RWPE1 (cell line): ENCODE measurements around the gene GPA33.

Source experiments
- CTCF ChIA-PET: fragments of 350-600 bp; sonication (Branson Sonifier 250); formaldehyde crosslinking; extraction: SDS; loops from one replicate; lab custom pipeline; 2021; lab: Yijun Ruan, JAX
- POLR2A ChIA-PET: fragments of 400-600 bp; formaldehyde crosslinking; extraction: SDS; loops from one replicate; lab custom pipeline; 2020; ENCODE audit warnings: antibody characterized with exemption; ENCODE audit not compliant: low non-redundant PET; lab: Yijun Ruan, JAX
- DNase-seq: peaks from one replicate; pipeline ENCODE4 v3.0.0; 2012; ENCODE audit warnings: low spot score
- H3K27ac ChIP-seq: fragments of 450-650 bp; 2 replicates; pipeline ENCODE4 v1.5.1; 2017
- TF ChIP-seq, protein P1 (sequence below): fragments of 450-650 bp; conservative IDR thresholded peaks from 2 replicates; pipeline ENCODE4 v1.5.1; 2017; ENCODE audit warnings: low read depth, mild to moderate bottlenecking

The GPA33 gene, protein sequence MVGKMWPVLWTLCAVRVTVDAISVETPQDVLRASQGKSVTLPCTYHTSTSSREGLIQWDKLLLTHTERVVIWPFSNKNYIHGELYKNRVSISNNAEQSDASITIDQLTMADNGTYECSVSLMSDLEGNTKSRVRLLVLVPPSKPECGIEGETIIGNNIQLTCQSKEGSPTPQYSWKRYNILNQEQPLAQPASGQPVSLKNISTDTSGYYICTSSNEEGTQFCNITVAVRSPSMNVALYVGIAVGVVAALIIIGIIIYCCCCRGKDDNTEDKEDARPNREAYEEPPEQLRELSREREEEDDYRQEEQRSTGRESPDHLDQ

DNA sequence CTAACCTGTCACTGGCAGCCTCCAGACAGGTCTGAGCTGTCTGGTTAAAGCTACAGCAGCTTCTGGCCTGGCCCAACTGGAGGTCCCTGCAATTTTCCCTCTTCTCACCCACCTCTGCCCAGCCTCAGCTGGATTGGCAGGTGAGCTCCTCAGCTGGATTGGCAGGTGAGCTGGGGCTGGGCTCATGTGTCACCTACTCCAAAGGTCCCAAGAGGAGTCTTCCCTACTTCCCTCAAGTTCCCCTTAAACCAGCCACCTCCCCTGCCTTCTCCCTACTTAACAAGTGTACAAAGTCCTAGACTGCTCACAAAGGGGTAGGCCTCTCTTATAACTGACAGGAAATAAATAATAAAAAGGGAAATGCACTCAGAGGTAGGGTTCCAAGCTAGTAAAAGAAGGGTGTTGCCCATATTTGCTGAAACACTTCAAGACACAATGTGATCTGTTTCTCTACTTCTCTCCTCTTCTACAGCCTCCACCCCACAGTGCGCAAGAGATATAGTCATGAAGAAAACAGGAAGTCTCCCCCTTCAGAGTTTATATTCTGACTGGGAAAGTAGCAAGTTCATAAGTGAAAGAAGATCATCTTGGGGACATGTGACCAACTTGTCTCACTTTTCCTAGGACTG, at the start of gene GPA33:
Gene GPA33 (minus strand): TSS at position 64 of the 629 bp plus-strand sequence. CDS start 90 bp downstream, outside the sequence.
- ChIA-PET CTCF (no interaction called here), POLR2A (no interaction called here)
- H3K27ac ChIP-seq: no peak within 1 kb of the TSS
- TF ChIP-seq, protein P1, sequence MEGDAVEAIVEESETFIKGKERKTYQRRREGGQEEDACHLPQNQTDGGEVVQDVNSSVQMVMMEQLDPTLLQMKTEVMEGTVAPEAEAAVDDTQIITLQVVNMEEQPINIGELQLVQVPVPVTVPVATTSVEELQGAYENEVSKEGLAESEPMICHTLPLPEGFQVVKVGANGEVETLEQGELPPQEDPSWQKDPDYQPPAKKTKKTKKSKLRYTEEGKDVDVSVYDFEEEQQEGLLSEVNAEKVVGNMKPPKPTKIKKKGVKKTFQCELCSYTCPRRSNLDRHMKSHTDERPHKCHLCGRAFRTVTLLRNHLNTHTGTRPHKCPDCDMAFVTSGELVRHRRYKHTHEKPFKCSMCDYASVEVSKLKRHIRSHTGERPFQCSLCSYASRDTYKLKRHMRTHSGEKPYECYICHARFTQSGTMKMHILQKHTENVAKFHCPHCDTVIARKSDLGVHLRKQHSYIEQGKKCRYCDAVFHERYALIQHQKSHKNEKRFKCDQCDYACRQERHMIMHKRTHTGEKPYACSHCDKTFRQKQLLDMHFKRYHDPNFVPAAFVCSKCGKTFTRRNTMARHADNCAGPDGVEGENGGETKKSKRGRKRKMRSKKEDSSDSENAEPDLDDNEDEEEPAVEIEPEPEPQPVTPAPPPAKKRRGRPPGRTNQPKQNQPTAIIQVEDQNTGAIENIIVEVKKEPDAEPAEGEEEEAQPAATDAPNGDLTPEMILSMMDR: no peak
- no peak for DNase-seq

DNA sequence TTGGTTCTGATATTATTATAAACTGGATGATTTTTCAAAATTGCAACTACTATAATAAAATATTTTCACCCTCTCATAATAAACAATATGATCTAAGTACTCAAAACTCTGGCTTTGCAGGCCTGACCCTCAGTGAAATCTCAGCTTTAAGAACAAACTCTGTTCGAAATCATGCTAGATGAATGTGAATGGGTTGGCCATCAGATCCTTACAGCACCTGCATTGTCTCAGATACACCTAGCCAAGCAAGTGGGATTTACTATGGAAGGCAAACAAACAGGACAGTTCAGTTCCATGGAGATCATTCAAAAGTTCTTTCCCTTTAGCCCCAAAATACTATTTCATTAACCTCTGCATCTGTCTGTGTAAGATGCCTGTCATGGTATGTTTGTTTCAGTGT, 48.5 kb upstream of the GPA33 start:
- TF ChIP-seq, protein P1: no peak
- ChIA-PET POLR2A (no interaction called here), CTCF (interaction anchor here (0.5 to 1.0 kb wide), 4 partner anchors 14 to 1810 kb away, joined by 3 to 8 read pairs (median 3); no protein-coding TSS in a partner anchor)
- DNase-seq: no peak
- H3K27ac ChIP-seq: no peak overlapping the region

DNA sequence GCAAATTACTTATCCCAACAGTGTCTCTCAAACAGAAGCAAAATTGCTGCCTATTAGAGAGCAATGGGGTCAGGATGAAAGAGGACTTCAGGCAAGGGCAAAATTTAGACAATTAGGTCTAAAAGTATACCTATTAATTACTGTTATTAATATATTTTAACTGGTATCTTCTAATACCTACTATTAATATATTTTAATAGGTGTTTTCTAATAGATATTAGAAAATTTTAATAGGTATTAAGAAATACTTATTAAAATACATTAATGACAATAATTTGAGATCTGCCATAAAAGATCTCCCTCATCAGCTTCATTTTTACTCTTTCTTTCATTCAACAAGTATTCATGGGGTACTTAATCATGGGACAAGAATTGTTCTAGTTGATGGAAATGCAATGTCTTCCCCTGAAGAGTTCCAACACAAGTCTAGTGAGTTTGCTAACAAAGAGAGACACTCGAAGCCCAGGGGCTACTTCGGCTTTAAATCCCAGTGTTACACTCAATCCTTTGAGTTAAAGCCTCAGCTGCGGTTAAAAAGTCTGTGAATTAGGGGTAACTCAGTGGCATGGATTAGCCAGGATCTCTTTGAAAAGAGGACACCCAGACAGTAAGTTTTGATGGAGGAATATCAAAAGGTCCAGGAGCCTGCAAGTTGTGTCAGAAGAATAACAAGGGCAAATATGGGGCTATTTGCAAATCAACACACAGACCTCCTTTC, 47.8 kb upstream of the GPA33 start:
- DNase-seq: no peak
- H3K27ac ChIP-seq: no peak overlapping the region
- ChIA-PET CTCF (interaction anchor here (0.5 to 1.0 kb wide), 3 partner anchors 13 to 1811 kb away, joined by 3 read pairs; no protein-coding TSS in a partner anchor), POLR2A (no interaction called here)
- TF ChIP-seq, protein P1: no peak

DNA sequence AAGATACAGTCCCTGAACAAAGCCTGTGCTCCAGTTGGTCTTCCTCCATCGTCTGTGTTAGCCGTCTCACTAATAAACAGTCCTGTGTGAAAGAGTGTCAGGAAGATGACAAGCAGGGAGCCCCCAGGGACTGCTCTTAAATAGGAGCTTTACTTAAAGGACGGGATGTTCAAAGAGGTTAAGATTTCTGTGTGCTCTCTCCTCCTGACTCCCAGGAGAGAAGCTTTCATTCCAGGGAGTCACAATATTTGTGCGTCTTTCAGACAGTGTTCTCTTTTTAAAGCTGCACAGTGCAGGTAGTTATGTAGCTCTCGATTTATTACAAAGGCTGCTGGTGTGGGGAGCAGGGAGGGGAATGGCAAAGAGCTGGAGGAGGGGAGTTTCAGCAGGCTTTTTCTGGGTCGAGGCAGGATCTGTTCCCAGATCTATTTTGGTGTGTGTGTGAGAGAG, 47.2 kb upstream of the GPA33 start:
- CTCF ChIA-PET: no interaction called here
- POLR2A ChIA-PET: no interaction called here
- no peak for DNase-seq
- TF ChIP-seq, protein P1: no peak
- no peak overlapping the region for H3K27ac ChIP-seq

DNA sequence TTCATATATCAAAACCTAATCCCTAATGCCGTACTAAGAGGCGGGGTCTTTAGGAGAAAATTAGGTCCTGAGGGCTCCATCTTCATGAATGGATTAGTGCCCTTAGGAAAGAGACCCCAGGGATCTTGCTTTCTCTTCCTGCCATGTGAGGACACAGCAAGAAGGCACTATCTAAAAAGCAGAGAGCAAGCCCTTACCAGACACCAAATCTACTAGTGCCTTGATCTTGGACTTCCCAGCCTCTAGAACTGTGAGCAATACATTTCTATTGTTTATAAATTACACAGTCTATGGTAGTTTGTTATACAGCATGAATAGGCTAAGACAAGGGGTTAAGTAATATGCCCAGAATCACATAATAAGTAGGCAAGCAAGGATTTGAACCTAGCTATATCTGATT, 46.6 kb upstream of the GPA33 start:
- no peak overlapping the region for H3K27ac ChIP-seq
- TF ChIP-seq, protein P1: no peak
- POLR2A ChIA-PET: no interaction called here
- DNase-seq: no peak
- CTCF ChIA-PET: no interaction called here

DNA sequence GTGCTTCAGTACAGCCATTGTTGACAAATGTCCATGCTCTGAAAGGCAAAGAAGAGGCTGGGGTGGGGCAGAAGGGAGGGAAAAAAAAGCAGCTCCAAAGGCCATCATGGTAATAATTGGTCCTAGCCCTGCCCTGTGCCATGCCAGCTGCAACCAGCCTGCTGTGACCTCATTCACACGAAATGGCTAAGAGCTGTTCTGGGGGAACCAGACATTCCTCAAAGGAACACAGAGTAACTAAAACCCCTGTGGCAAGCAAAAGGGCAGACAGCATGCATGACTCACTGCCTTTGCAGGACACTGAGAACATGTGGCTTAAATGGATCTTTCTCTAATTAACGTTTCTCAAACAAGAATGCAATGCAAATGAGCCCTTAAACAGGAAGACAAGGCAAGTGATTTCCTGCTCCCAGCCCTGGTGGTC, 46.0 kb upstream of the GPA33 start:
- CTCF ChIA-PET: no interaction called here
- H3K27ac ChIP-seq: peak overlapping the region; percentile 22; the same call in 1 of the 2 replicates

More for the DNA sequence above, 46.0 kb upstream of the GPA33 start:
- DNase-seq: peak; percentile 61
- POLR2A ChIA-PET: no interaction called here
- TF ChIP-seq, protein P1: no peak
